Measurements from ENCODE around the gene PID1.

The PID1 gene, protein sequence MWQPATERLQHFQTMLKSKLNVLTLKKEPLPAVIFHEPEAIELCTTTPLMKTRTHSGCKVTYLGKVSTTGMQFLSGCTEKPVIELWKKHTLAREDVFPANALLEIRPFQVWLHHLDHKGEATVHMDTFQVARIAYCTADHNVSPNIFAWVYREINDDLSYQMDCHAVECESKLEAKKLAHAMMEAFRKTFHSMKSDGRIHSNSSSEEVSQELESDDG

GRCh38 chr2:229270551-229271410, at the start of gene PID1:
Gene PID1 (minus strand): TSS chr2:229271287. CDS start chr2:229271043, 244 bp downstream.
- in situ Hi-C loops (cut with HindIII; ENCODE audit: low sequenced_read_pairs) = loop anchor here (25.0 kb wide), 1 partner anchor 583 kb away; no protein-coding TSS in a partner anchor

DNA sequence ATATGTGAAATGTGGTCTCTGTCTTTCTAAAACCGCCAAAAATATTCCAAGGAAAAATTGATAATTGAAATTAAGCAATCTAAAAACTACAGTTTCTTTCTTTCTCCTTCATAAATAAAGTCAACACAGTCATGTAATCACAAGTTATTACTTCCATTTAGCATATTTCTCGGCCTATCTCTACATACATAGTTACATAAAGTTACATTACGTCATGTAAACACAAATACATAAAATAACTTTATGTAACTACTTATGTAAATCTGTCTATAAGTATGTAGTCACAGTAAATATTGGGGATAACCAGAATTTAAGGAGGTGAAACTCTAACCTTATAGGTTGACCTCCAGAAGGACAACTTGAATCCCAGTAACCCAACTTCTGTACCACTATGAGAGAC, 48.5 kb upstream of the PID1 start:
- in situ Hi-C loops (cut with HindIII; ENCODE audit: low sequenced_read_pairs) = no loop called here

DNA sequence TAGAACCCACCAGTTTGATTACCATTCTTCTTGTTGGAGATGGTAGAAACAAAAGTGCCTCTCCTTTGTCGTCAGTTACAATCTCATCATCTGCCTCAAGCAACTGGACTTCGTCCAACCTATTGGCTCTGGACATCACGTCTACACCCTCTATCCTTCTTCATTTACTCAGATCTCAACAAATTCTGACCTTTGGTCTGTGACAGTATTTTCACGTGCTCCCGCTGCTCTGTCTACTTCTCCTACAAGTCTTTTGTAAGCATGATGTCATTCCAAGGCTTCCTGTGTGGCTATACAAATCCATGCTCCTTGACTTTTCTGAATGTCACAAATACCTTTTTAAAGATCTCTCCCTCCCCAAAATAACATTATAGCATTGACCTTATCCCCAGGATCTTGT, 43.0 kb upstream of the PID1 start:
- in situ Hi-C loops (cut with HindIII; ENCODE audit: low sequenced_read_pairs) = no loop called here

GRCh38 chr2:229313591-229313990, 42.5 kb upstream of the PID1 start:
- in situ Hi-C loops (cut with HindIII; ENCODE audit: low sequenced_read_pairs) = no loop called here

GRCh38 chr2:229301237-229301636, 30.1 kb upstream of the PID1 start:
- in situ Hi-C loops (cut with HindIII; ENCODE audit: low sequenced_read_pairs) = no loop called here

GRCh38 chr2:229300790-229301189, 29.7 kb upstream of the PID1 start:
- in situ Hi-C loops (cut with HindIII; ENCODE audit: low sequenced_read_pairs) = no loop called here

GRCh38 chr2:229300371-229300770, 29.3 kb upstream of the PID1 start:
- in situ Hi-C loops (cut with HindIII; ENCODE audit: low sequenced_read_pairs) = no loop called here

GRCh38 chr2:229297247-229297646, 26.2 kb upstream of the PID1 start:
- in situ Hi-C loops (cut with HindIII; ENCODE audit: low sequenced_read_pairs) = no loop called here

DNA sequence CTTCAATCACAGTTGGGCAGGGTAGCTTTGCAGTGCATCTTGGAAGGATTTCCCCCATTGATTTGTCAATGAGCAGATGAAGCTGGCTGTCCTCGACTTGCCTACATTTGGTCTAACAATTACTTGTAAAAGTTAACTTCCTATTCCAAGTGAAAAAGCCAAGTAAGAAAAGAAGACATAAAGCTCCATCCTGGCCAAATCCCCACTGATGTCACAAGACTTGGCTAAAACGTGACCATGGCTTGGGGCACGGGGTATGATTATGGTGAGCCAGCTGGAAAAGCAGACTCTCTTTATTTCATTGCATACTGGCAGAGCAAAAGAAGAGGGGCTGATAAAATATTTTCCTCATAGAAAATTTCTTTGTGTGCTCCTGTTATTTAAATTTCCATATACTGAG, 25.4 kb upstream of the PID1 start:
- in situ Hi-C loops (cut with HindIII; ENCODE audit: low sequenced_read_pairs) = no loop called here

DNA sequence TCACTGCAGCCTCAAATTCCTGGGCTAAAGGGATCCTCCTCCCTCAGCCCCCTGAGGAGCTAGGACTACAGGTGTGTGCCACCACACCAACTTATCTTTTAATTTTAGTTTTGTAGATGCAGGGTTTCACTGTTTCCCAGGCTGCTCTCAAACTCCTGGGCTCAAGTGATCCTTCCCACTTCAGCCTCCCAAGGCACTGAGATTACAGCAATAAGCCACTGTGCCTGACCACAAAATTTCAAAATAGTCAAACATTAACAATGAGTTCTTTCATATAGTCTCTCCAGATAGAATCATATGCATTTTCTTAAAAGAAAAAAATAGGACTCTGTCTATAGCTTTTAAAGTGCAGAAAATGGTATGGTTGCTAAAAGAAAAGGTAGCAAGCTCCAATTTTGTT, 24.9 kb upstream of the PID1 start:
- in situ Hi-C loops (cut with HindIII; ENCODE audit: low sequenced_read_pairs) = no loop called here

- in situ Hi-C loops (cut with HindIII; ENCODE audit: low sequenced_read_pairs) = no loop called here
Observed at GRCh38 chr2:229287823-229288222, 16.7 kb upstream of the PID1 start.

DNA sequence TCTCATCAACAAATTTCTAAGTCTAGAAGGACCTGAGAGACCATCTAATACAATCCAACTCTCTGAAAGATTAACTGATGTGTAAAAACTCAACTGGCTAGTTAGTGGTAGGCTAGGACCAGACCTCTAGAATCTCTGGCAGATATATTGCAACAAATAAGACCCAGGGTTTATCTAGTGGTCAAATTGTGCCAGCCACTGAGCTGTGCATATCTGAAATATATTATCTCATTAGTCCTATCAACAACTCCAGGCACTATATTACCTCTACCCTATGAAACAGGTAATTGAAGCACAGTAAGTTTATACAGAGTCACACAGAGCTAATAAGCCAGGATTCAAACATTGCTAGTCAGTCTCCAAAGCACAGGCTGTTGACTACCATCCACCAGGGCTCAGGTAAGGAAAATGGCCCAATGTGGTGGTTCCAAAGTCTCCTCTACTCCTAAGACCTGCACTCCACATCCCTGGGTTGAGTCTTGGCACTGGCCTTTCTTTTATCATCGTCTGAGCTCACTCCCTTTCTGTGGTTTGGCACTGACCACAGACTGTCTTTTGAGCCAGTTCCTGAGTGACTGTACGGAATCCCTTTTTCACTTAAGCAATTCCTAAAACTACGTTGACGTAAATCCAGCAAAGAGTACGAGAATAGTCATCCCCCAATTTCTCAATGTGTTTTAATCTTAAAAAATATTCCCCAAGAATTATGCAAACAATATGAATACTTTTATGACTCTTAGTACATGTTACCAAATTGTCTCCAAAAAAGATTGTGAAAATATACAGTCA, 11.9 kb upstream of the PID1 start:
- in situ Hi-C loops (cut with HindIII; ENCODE audit: low sequenced_read_pairs) = loop anchor here (5.0 kb wide), 1 partner anchor 54 kb away; no protein-coding TSS in a partner anchor

- in situ Hi-C loops (cut with HindIII; ENCODE audit: low sequenced_read_pairs) = no loop called here
Observed at GRCh38 chr2:229279516-229279915, 8.4 kb upstream of the PID1 start.

GRCh38 chr2:229275506-229275905, 4.4 kb upstream of the PID1 start:
- in situ Hi-C loops (cut with HindIII; ENCODE audit: low sequenced_read_pairs) = no loop called here

DNA sequence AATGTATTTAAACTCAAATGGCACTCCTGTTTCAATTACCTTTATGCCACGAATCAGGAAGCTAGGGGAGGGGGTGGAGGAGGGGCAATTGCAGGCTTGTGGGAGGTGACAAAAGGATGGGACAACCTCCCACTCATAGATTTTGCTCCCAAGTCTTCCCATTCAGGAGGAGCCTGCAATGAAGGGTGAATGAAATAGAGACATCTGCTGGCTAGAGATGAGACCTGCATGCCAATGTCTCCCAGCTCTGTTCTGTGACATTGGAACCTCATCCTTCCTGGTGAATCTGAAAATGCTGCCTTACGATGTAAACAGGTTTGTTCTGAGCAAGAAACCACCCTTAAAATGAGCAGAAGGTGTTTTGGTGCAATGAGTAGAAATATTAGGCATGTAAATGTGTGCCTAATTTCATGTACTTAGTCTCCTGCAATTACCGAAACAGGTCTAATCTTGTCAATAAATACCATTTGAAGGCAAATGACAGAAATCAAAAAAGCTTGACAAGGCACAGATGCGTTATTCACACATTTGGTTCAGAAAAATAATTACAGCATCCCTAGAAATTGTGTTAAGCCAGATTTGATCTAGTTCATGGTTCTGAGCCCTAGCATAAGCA, 2.7 kb upstream of the PID1 start:
- in situ Hi-C loops (cut with HindIII; ENCODE audit: low sequenced_read_pairs) = loop anchor here (25.0 kb wide), 1 partner anchor 587 kb away; no protein-coding TSS in a partner anchor

DNA sequence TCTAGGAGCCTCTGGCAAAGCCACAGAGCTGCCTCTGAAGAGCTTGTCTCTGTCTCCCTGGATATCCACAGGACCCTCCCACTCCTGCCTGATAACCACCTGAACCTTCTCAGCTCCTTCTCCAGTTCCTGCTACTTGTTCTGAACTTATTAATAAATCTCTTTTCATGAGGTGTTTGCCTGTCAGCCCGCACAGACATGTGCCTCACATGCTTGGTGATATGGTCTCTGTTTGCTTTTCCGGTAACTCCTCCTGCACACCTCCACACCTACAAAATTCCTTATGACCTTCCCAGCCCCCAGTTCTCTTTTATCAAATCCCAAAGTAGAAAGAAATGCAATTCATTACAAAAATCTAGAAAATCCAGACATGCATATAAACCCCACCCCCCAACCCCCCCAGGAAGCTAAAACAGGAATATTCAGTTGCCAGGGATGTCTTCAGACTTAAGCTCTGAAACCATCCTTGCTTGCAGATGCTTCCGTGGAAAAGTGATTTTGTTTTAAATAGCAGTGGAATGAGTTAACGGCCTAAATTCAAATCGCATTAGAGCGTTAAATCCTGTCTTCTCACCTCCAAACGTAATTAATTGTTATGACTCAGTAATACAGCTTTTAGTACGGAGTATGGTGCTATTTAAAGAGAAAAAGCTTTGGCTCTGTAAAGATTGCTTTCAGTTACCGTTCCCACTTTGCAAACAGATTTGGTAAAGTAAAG, 2.1 kb upstream of the PID1 start:
- in situ Hi-C loops (cut with HindIII; ENCODE audit: low sequenced_read_pairs) = loop anchor here (25.0 kb wide), 1 partner anchor 586 kb away; no protein-coding TSS in a partner anchor

DNA sequence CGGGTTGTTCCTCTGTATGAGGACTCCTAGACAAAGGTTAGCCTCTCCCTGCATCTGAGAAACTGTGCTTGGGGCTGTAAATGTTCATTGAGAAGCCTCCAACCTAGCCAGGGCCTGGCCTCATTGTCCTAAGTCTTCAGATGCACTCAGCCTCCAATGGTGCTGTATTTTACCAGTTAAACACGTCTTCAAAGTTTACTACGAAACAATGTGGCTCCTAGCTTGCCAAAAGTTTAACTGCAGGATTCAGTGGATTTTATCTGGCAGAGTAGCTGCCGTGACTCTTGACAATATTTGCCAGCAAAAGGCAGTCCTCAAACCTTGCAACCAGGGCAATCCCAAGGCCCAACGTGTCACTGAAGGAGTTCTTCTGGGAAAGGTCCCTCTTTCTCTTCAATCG, 1.1 kb downstream of the PID1 start:
- in situ Hi-C loops (cut with HindIII; ENCODE audit: low sequenced_read_pairs) = loop anchor here (25.0 kb wide), 1 partner anchor 583 kb away; no protein-coding TSS in a partner anchor

GRCh38 chr2:229269146-229269545, 1.9 kb downstream of the PID1 start:
- in situ Hi-C loops (cut with HindIII; ENCODE audit: low sequenced_read_pairs) = loop anchor here (25.0 kb wide), 1 partner anchor 582 kb away; no protein-coding TSS in a partner anchor

GRCh38 chr2:229268626-229269025, 2.5 kb downstream of the PID1 start:
- in situ Hi-C loops (cut with HindIII; ENCODE audit: low sequenced_read_pairs) = loop anchor here (25.0 kb wide), 1 partner anchor 581 kb away; no protein-coding TSS in a partner anchor

GRCh38 chr2:229267080-229267479, 4.0 kb downstream of the PID1 start:
- in situ Hi-C loops (cut with HindIII; ENCODE audit: low sequenced_read_pairs) = loop anchor here (25.0 kb wide), 1 partner anchor 580 kb away; no protein-coding TSS in a partner anchor

All from endothelial cell of hepatic sinusoid (primary cell).